Posterior vena cava (tissue), 2 donors: Measurements from ENCODE around the gene FLOT1. TPM values are rescaled to one million over a fixed set of nuclear protein-coding genes. Genes with fewer than 3 reads are reported as not detected.
"Not testable (repeated sequence)": the region's sequence is repeated elsewhere in the genome, so short reads cannot be mapped to it uniquely, and the experiment has no call there.

Experiments used
- DNase-seq: peaks from one replicate; pipeline ENCODE4 v3.0.0-alpha.2; 2020; ENCODE audit warnings: low spot score
- intact Hi-C, 2 donors: fragments of 100-400 bp; cut with DNase I; formaldehyde crosslinking; loops; one replicate each; pipeline versions ENCODE4 v1.14.1 to v1.14.2; 2022 to 2023
- total RNA-seq, 2 donors: library from RNA; stranded (reverse); fragmentation: NEBNext Ultra II Directional; extraction: Animal tissue kit (Norgen Biotek cat#: 25700); gene quantifications; one replicate each; pipeline ENCODE4 v1.2.1, GENCODE V29; 2021
- donor health status: DM: yes; HTN: yes; CAD: no.
- donor health status: DM: yes; HTN: yes; CAD: no.

FLOT1 gene
- total RNA-seq, 2 donors from 2014 or later: 150 to 167 TPM

GRCh38 chr6:30717845-30718720 is 24.4 kb downstream of the FLOT1 start:
- intact Hi-C loops: not testable (repeated sequence)
- peak; percentile 72 for DNase-seq

GRCh38 chr6:30717129-30717844 is 25.2 kb downstream of the FLOT1 start, which contains the start of gene MDC1:
Gene MDC1 (minus strand): TSS chr6:30717281. CDS start chr6:30715175, 2,106 bp downstream.
- peak; percentile 100 for DNase-seq
- intact Hi-C loops: no loop called here

GRCh38 chr6:30716879-30717128 is 25.7 kb downstream of the FLOT1 start:
- no peak for DNase-seq
- intact Hi-C loops: no loop called here

- intact Hi-C loops: no loop called here
- no peak for DNase-seq
Observed at GRCh38 chr6:30714263-30714662, 28.2 kb downstream of the FLOT1 start.

- peak; percentile 32 for DNase-seq
- intact Hi-C loops: no loop called here
Observed at GRCh38 chr6:30712441-30712945, 30.0 kb downstream of the FLOT1 start.

GRCh38 chr6:30711758-30712380 is 30.6 kb downstream of the FLOT1 start:
- intact Hi-C loops: no loop called here
- peak; percentile 62 for DNase-seq

GRCh38 chr6:30709101-30709868 is 33.2 kb downstream of the FLOT1 start:
- intact Hi-C loops: no loop called here
- peak; percentile 18 for DNase-seq

GRCh38 chr6:30707281-30707850 is 35.1 kb downstream of the FLOT1 start:
- intact Hi-C loops: no loop called here
- peak; percentile 63 for DNase-seq

GRCh38 chr6:30705620-30706019 is 36.9 kb downstream of the FLOT1 start:
- DNase-seq: peak; percentile 56
- intact Hi-C loops: no loop called here

GRCh38 chr6:30703821-30704220 is 38.7 kb downstream of the FLOT1 start:
- intact Hi-C loops: no loop called here
- DNase-seq: peak; percentile 42

GRCh38 chr6:30703011-30703410 is 39.5 kb downstream of the FLOT1 start:
- intact Hi-C loops: no loop called here
- DNase-seq: peak; percentile 70

- intact Hi-C loops: no loop called here
- peak; percentile 66 for DNase-seq
Observed at GRCh38 chr6:30700340-30700739, 42.1 kb downstream of the FLOT1 start.

GRCh38 chr6:30696432-30696831 is 46.1 kb downstream of the FLOT1 start:
- intact Hi-C loops: no loop called here
- peak; percentile 1 for DNase-seq

- DNase-seq: no peak
- intact Hi-C loops: no loop called here
Observed at GRCh38 chr6:30691208-30691847, 51.2 kb downstream of the FLOT1 start.

- intact Hi-C loops: no loop called here
- peak; percentile 95 for DNase-seq
Observed at GRCh38 chr6:30690403-30691207, 51.9 kb downstream of the FLOT1 start, which contains the start of gene NRM. Gene NRM (minus strand): TSS chr6:30690984. CDS start chr6:30690974, 10 bp downstream.

- peak; percentile 59 for DNase-seq
- intact Hi-C loops: loop anchor here in 1 of 2 donors (2.0 kb wide), 1 partner anchor 31 kb away; the partner anchor contains the start of gene TUBB
Observed at GRCh38 chr6:30689985-30690384, 52.5 kb downstream of the FLOT1 start.
